ENCODE data around the gene PAOX.

DNA sequence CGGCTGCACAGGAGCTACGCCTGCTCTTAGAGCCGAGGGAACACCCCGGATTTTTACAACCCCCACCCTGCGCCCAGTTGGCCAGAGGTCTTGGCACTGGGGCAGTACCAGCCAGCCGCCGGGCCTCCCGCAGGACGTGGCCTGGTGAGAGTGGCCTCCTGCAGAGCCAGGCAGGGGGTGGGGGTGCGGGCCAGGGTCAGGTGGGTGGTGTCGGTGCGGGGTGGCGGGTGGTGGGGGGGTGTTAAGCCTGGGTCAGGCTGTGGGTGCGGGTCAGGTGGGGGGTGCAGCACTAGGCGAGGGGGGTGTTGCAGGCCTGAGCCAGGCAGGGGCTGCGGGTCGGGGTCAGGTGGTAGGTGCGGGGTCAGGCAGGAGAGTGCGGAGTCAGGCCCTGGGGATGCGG, 6.6 kb upstream of the PAOX start:
- no peak for TF ChIP-seq EZH2 (IDR thresholded peaks at IDR 0.05; ENCODE audit: low read length, missing control alignments)
- TF ChIP-seq, protein P1, sequence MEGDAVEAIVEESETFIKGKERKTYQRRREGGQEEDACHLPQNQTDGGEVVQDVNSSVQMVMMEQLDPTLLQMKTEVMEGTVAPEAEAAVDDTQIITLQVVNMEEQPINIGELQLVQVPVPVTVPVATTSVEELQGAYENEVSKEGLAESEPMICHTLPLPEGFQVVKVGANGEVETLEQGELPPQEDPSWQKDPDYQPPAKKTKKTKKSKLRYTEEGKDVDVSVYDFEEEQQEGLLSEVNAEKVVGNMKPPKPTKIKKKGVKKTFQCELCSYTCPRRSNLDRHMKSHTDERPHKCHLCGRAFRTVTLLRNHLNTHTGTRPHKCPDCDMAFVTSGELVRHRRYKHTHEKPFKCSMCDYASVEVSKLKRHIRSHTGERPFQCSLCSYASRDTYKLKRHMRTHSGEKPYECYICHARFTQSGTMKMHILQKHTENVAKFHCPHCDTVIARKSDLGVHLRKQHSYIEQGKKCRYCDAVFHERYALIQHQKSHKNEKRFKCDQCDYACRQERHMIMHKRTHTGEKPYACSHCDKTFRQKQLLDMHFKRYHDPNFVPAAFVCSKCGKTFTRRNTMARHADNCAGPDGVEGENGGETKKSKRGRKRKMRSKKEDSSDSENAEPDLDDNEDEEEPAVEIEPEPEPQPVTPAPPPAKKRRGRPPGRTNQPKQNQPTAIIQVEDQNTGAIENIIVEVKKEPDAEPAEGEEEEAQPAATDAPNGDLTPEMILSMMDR (conservative IDR thresholded peaks at IDR 0.05 in 1 of 2, IDR thresholded peaks at IDR 0.05 in 1 of 2; ENCODE audit: low read depth in 1 of 2, low read length in 2 of 2), result no peak
